H7 (cell line): ENCODE results near the gene GPR179. TPM values are rescaled to one million over a fixed set of nuclear protein-coding genes. Genes with fewer than 3 reads are reported as not detected.
A peak's percentile ranks its signal among the peaks of the same experiment; 100 is the strongest.
"Not testable (repeated sequence)": the region's sequence is repeated elsewhere in the genome, so short reads cannot be mapped to it uniquely, and the experiment has no call there.

ENCODE experiments used
- DNase-seq: peaks from one replicate; pipeline ENCODE4 v3.0.0; 2012
- H3K27me3 ChIP-seq: 2 replicates; pipeline ENCODE4 v1.6.0; 2011; ENCODE audit warnings: mild to moderate bottlenecking, low read length; ENCODE audit not compliant: control insufficient read depth, insufficient read depth
- H3K36me3 ChIP-seq: replicated peaks from 2 replicates; pipeline ENCODE4 v1.5.1; 2011; ENCODE audit warnings: low read length; ENCODE audit not compliant: control insufficient read depth, insufficient read depth
- H3K4me3 ChIP-seq: 2 replicates; pipeline ENCODE4 v1.5.1; 2011; ENCODE audit warnings: low read depth, mild to moderate bottlenecking, control low read depth, low read length, moderate library complexity; ENCODE audit not compliant: insufficient read depth
- total RNA-seq: library from RNA; depleted of rRNA; stranded (reverse); fragments of >200 nt; shearing (Covaris generic); gene quantifications from 2 replicates; pipeline ENCODE4 v1.2.3, GENCODE V29; 2014; rRNA removed

The GPR179 gene
- total RNA-seq, 1 experiment from 2014 or later: 0.07 TPM

GRCh38 chr17:38322156-38322779 lies 21.5 kb downstream of the GPR179 start:
- DNase-seq: peak; percentile 89
- no peak overlapping the region for H3K4me3 ChIP-seq
- peaks cover 12% of the 10 kb centered on the region for H3K36me3 ChIP-seq
- no peaks in the 10 kb centered on the region for H3K27me3 ChIP-seq

GRCh38 chr17:38320482-38320881 lies 23.3 kb downstream of the GPR179 start:
- no peaks in the 10 kb centered on the region for H3K27me3 ChIP-seq
- H3K4me3 ChIP-seq: no peak overlapping the region
- no peak for DNase-seq
- H3K36me3 ChIP-seq: peaks cover 12% of the 10 kb centered on the region

- no peaks in the 10 kb centered on the region for H3K27me3 ChIP-seq
- DNase-seq: no peak
- peaks cover 2% of the 10 kb centered on the region for H3K36me3 ChIP-seq
- H3K4me3 ChIP-seq: no peak overlapping the region
Measured at GRCh38 chr17:38317081-38317480, 26.7 kb downstream of the GPR179 start.

GRCh38 chr17:38315497-38315896 lies 28.3 kb downstream of the GPR179 start:
- Histone ChIP-seq H3K36me3 (peaks cover 3% of the 10 kb centered on the region; the same call in 1 of the 2 replicates), H3K27me3 (no peaks in the 10 kb centered on the region), H3K4me3 (no peak overlapping the region)
- no peak for DNase-seq

GRCh38 chr17:38296834-38297517 lies 46.8 kb downstream of the GPR179 start, which contains the start of gene MRPL45:
Gene MRPL45, plus strand, starts transcription at chr17:38297168. Its CDS starts 16 bp downstream, at chr17:38297184.
- DNase-seq, H3K27me3 ChIP-seq, H3K36me3 ChIP-seq: not testable (repeated sequence)
- peak within 1 kb of the TSS; percentile 54 for H3K4me3 ChIP-seq

GRCh38 chr17:38295602-38296365 lies 48.0 kb downstream of the GPR179 start:
- not testable (repeated sequence) for H3K27me3 ChIP-seq, H3K36me3 ChIP-seq, H3K4me3 ChIP-seq
- peak; percentile 1 for DNase-seq

GRCh38 chr17:38289760-38290159 lies 54.0 kb downstream of the GPR179 start:
- not testable (repeated sequence) for H3K4me3 ChIP-seq, H3K27me3 ChIP-seq, DNase-seq, H3K36me3 ChIP-seq

GRCh38 chr17:38288217-38288827 lies 55.4 kb downstream of the GPR179 start:
- H3K27me3 ChIP-seq, H3K4me3 ChIP-seq, H3K36me3 ChIP-seq: not testable (repeated sequence)
- peak; percentile 48 for DNase-seq

GRCh38 chr17:38286501-38287091 lies 57.2 kb downstream of the GPR179 start:
- not testable (repeated sequence) for H3K4me3 ChIP-seq, H3K36me3 ChIP-seq, H3K27me3 ChIP-seq, DNase-seq

GRCh38 chr17:38285994-38286393 lies 57.8 kb downstream of the GPR179 start:
- H3K36me3 ChIP-seq, H3K27me3 ChIP-seq, H3K4me3 ChIP-seq, DNase-seq: not testable (repeated sequence)

Other genes starting within 250 kb of the GPR179 start
- gene TBC1D3E, start 216.0 kb downstream of the GPR179 start, total RNA-seq: not detected in 2 replicates
- not detected in 2 replicates for gene TBC1D3, start 151.4 kb downstream of the GPR179 start, total RNA-seq
- 81.3 and 99.2 TPM in 2 replicates for gene MRPL45, start 46.8 kb downstream of the GPR179 start, total RNA-seq
- 18.3 and 25.7 TPM in 2 replicates for gene SOCS7, start 7.9 kb upstream of the GPR179 start, total RNA-seq
- gene ARHGAP23, start 84.5 kb upstream of the GPR179 start, total RNA-seq: 15.4 and 17.2 TPM in 2 replicates